Stimulated activated CD4-positive, alpha-beta T cell treated with anti-CD3 and anti-CD28 coated beads, Interleukin-12 subunit alpha, Interleukin-12 subunit beta, amount 100 ng/mL, for 24 hours (primary cell): Measurements from ENCODE around the gene C2CD3.
"Not testable (repeated sequence)": the region's sequence is repeated elsewhere in the genome, so short reads cannot be mapped to it uniquely, and the experiment has no call there.

ENCODE experiments used
- DNase-seq, 2 experiments: peaks; one replicate each; pipeline ENCODE4 v3.0.0-alpha.2; 2020; ENCODE audit warnings: low read depth in 2 of 2

Gene C2CD3

GRCh38 chr11:74120260-74121035 is 50.4 kb downstream of the C2CD3 start:
- DNase-seq, result not testable (repeated sequence)

- no peak for DNase-seq
These were observed 54.1 kb downstream of the C2CD3 start for GRCh38 chr11:74116719-74117118.

GRCh38 chr11:74112877-74113276 is 57.9 kb downstream of the C2CD3 start:
- DNase-seq, result no peak

GRCh38 chr11:74106124-74106523 is 64.7 kb downstream of the C2CD3 start:
- DNase-seq, result no peak

- no peak for DNase-seq
These were observed 68.5 kb downstream of the C2CD3 start for GRCh38 chr11:74102321-74102720.

GRCh38 chr11:74100735-74101134 is 70.1 kb downstream of the C2CD3 start:
- DNase-seq, result no peak

GRCh38 chr11:74100231-74100630 is 70.6 kb downstream of the C2CD3 start:
- DNase-seq, result no peak

- no peak for DNase-seq
These were observed 73.0 kb downstream of the C2CD3 start for GRCh38 chr11:74097686-74098237.

GRCh38 chr11:74094393-74094792 is 76.4 kb downstream of the C2CD3 start:
- no peak for DNase-seq

- DNase-seq, result no peak
These were observed 78.4 kb downstream of the C2CD3 start for GRCh38 chr11:74092425-74092824.

GRCh38 chr11:74091549-74091948 is 79.3 kb downstream of the C2CD3 start:
- DNase-seq, result no peak

GRCh38 chr11:74090701-74091100 is 80.1 kb downstream of the C2CD3 start:
- DNase-seq, result no peak

GRCh38 chr11:74086242-74086884 is 84.4 kb downstream of the C2CD3 start:
- no peak for DNase-seq

GRCh38 chr11:74085542-74085892 is 85.3 kb downstream of the C2CD3 start:
- DNase-seq, result no peak

GRCh38 chr11:74084796-74085541 is 85.8 kb downstream of the C2CD3 start:
- DNase-seq, result no peak

- not testable (repeated sequence) for DNase-seq
These were observed 86.9 kb downstream of the C2CD3 start for GRCh38 chr11:74083927-74084326.

- DNase-seq, result no peak
These were observed 89.4 kb downstream of the C2CD3 start for GRCh38 chr11:74081428-74081827.

- no peak for DNase-seq
These were observed 93.6 kb downstream of the C2CD3 start for GRCh38 chr11:74077193-74077592.

- no peak for DNase-seq
These were observed 98.1 kb downstream of the C2CD3 start for GRCh38 chr11:74072721-74073120.

- no peak for DNase-seq
These were observed 98.5 kb downstream of the C2CD3 start for GRCh38 chr11:74072286-74072685.

- no peak for DNase-seq
These were observed 99.9 kb downstream of the C2CD3 start for GRCh38 chr11:74070723-74071492.
